ENCODE data around the gene BMP7.

Gene BMP7

GRCh38 chr20:57224641-57225138 lies 41.8 kb downstream of the BMP7 start:
- DNase-seq = no peak

GRCh38 chr20:57223648-57224489 lies 42.6 kb downstream of the BMP7 start:
- no peak for DNase-seq

- DNase-seq = no peak
Measured at GRCh38 chr20:57222631-57222950, 43.9 kb downstream of the BMP7 start.

GRCh38 chr20:57221916-57222630 lies 44.4 kb downstream of the BMP7 start:
- no peak for DNase-seq

- DNase-seq = no peak
Measured at GRCh38 chr20:57220337-57221145, 45.9 kb downstream of the BMP7 start.

GRCh38 chr20:57219071-57219677 lies 47.3 kb downstream of the BMP7 start:
- no peak for DNase-seq

- no peak for DNase-seq
Measured at GRCh38 chr20:57218489-57218888, 48.0 kb downstream of the BMP7 start.

- no peak for DNase-seq
Measured at GRCh38 chr20:57217802-57218201, 48.6 kb downstream of the BMP7 start.

GRCh38 chr20:57216669-57217068 lies 49.8 kb downstream of the BMP7 start:
- DNase-seq = no peak

- no peak for DNase-seq
Measured at GRCh38 chr20:57215826-57216471, 50.5 kb downstream of the BMP7 start.

- no peak for DNase-seq
Measured at GRCh38 chr20:57215426-57215825, 51.0 kb downstream of the BMP7 start.

GRCh38 chr20:57214948-57215347 lies 51.5 kb downstream of the BMP7 start:
- DNase-seq = no peak

GRCh38 chr20:57214427-57214826 lies 52.0 kb downstream of the BMP7 start:
- no peak for DNase-seq

- DNase-seq = no peak
Measured at GRCh38 chr20:57213924-57214323, 52.5 kb downstream of the BMP7 start.

GRCh38 chr20:57213291-57213690 lies 53.1 kb downstream of the BMP7 start:
- no peak for DNase-seq

GRCh38 chr20:57212534-57213276 lies 53.7 kb downstream of the BMP7 start:
- no peak for DNase-seq

GRCh38 chr20:57211908-57212533 lies 54.4 kb downstream of the BMP7 start:
- DNase-seq = no peak

- no peak for DNase-seq
Measured at GRCh38 chr20:57211406-57211805, 55.0 kb downstream of the BMP7 start.

- no peak for DNase-seq
Measured at GRCh38 chr20:57210911-57211280, 55.5 kb downstream of the BMP7 start.

GRCh38 chr20:57210054-57210910 lies 56.2 kb downstream of the BMP7 start:
- DNase-seq = no peak

All from activated CD4-positive, alpha-beta T cell treated with anti-CD3 and anti-CD28 coated beads for 1 hour (primary cell).